Measurements from ENCODE around the gene MTHFD1L.

- TF ChIP-seq CTCF (conservative IDR thresholded peaks at IDR 0.05 in 1 of 2, IDR thresholded peaks at IDR 0.05 in 1 of 2; ENCODE audit: low read depth in 1 of 2, low read length in 2 of 2) (no peak), EZH2 (IDR thresholded peaks at IDR 0.05; ENCODE audit: low read length, missing control alignments) (no peak)
Observed at GRCh38 chr6:150830439-150831165, 34.9 kb upstream of the MTHFD1L start.

Measured in fibroblast of lung (primary cell).